ENCODE results near the gene IKZF1.

- no peak for TF ChIP-seq POLR2A (IDR thresholded peaks at IDR 0.05; ENCODE audit: low read length)
- no peak for TF ChIP-seq GATA1 (IDR thresholded peaks at IDR 0.05; ENCODE audit: low read depth, low read length)
Observed at GRCh38 chr7:50399206-50399605, 94.7 kb downstream of the IKZF1 start.

Measured in erythroblast (primary cell).